MV-4-11 (cell line): ENCODE results near the gene GSTM3.
A peak's percentile ranks its signal among the peaks of the same experiment; 100 is the strongest.
"Not testable (repeated sequence)": the region's sequence is repeated elsewhere in the genome, so short reads cannot be mapped to it uniquely, and the experiment has no call there.

ENCODE experiments used
- DNase-seq: peaks from one replicate; lab custom pipeline; 2025; lab: John Stamatoyannopoulos, UW

GSTM3 gene

DNA sequence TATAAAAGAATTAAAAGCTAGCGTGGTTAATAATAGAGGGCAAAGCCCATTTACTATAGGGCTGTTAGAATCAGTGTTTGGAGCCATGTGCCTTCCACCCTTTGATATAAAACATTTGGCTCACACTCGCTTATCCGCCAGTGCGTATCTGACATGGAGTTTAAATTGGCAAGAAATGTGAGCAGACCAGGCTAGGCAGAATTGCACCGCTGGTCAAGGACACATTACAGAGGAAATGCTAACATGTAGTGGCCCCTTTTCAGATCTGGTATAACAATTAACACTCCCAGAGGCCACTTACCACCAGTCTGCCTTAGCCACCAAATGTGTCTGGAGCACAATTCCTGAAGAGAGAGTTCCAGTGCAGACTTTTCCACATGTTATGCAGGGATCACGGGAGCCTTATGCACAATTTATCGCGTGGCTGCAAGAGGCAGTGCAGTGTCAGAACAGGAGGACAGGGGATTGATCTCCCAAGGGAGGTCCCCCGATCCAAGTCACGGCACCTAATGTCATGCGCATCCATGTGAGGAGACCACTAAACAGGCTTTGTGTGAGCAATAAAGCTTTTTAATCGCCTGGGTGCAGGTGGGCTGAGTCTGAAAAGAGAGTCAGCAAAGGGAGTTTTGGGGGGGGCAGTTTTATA is 14.0 kb downstream of the GSTM3 start:
- no peak for DNase-seq

DNA sequence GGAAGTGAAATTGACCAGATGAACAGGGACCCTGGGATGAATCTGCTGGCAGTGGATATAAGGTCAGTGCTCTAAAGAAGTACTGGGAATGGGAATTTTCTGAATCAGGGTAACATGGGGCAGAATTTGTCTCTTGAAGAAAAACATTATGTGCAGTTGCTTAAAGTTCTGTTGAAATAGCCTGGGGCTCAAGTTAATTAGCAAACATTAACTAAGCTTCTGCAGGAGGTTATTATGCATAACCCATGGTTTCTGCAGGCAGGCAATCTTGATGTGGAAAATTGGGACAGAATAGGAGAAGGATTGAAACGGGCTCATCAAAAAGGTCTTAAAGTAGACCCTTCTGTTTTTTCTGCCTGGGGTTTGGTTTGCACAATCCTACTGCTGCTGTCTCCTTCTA is 14.8 kb downstream of the GSTM3 start:
- DNase-seq, result no peak

DNA sequence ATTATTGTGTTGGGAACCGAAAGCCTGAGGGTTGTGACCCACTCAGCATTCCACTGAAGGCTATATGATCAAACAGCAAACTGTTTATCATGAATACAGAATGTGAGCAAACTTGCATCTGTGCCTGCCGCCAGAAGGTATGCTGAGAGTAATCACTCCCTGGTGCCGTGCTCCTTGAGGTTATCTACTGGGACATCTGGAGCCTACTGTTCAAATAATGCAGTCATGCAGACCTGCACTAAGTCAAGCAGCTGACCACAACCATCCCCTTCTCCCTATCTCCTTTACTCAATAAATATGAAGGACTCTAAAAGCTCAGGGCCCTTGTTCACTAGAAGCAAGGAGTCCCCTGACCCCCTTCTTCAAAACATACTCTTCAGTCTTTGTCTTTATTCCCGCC is 15.3 kb downstream of the GSTM3 start:
- no peak for DNase-seq

DNA sequence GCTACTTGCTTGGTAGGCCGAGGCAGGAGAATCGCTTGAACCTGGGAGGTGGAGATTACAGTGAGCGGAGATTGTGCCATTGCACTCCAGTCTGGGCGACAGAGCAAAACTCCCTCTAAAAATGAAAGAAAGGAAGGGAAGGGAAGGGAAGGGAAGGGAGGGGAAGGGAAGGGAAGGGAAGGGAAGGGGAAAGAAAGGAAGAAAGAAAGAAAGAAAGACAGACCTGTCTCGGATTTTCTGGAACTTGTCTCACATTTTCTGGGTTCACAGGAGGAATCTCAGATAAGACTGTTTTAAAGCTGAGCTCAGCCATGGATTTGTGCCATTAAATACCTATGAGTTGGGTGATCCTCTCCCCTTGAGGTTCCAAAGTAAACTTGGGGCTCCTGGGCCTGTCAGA is 15.9 kb downstream of the GSTM3 start:
- no peak for DNase-seq

DNA sequence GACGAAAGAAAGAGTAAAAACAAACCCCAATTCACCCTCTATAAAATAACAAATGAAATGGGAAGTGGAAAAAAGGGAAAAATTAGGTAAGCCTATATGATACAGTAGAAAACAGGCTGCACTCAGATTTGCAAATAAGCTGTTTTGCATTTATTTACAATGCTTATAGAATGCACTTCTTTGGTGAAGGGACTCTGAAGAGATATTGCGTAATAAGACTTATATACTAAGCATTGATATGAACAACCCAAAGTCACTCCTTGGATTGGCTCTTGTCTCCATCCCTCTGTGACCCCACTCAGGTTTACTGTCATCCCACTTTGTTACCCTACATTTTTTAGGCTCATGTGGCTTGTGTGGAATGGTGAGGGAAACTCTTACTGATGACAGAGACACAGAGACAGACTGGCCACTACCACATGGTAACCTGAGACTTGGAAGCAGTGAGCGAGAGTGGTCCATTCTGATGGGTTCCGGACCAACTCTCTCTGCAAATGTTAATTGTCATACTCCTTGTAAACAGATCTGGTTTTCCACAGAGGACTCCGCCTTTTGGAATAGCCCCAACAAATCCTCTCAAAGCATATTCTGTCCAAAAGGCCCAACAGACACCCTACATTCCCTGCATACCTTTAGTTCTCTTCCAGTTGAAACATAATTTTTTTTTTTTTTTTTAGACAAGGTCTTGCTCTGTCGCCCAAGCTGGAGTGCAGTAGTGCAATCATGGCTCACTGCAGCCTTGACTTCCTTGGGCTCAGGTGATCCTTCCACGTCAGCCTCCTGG is 17.7 kb downstream of the GSTM3 start:
- DNase-seq, result no peak

DNA sequence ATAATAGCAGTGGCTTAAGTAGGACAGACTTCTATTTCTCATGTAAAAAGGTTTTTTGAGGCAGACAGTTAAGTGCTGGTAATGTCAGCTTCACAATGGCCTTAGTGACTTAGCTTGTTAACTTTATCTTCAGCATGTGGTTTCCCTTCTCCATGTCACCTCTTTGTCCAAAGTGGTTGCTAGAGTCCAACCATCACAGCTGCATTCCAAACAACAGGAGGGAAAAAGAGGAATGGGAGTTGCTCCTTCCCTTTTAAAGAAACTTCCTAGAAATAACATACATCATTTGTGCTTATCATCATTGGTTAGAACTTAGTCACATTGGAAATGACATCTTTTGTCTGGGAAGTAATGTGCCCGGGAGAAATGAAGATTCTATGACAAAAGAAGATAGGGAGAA is 18.9 kb downstream of the GSTM3 start:
- no peak for DNase-seq

DNA sequence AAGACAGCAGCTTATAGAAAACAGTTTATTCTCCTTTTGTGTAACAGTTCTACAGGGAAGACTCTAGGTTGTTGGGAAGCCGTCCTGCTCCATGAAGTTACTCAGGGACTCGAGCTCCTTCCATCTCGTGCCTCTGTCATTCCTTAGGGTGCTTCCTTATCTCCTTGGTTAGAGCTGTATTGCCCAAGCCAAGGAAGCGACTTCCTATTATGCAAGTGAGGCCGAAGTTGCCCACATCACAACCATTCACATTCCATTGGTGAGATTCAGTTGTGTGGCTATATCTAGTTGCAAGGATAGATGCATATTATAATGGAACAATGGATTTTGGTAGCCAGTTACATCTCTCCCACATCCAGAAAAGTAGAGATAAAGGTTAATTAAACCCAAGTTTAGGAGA is 19.8 kb downstream of the GSTM3 start:
- peak; percentile 4 for DNase-seq

DNA sequence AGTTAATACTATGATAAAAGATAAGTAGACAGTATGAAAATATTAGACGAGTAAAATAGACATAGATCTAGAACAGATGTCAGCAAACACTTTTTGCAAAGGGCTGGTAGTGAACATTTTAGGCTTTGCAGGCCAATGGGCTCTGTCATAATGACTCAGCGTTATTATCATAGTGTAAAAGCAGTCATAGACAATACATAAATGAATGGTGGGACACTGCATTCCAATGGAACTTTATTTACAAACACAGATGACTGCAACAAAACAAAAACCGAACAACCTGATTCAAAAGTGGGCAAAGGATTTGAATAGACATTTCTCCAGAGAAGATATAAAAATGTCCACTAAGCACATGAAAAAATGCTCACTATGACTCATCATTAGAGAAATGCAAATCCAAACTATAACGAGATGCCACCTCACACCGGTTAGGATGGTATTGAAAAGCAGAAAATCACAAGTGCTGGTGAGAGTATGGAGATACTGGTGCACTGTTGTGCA is 21.5 kb downstream of the GSTM3 start:
- DNase-seq, result no peak

DNA sequence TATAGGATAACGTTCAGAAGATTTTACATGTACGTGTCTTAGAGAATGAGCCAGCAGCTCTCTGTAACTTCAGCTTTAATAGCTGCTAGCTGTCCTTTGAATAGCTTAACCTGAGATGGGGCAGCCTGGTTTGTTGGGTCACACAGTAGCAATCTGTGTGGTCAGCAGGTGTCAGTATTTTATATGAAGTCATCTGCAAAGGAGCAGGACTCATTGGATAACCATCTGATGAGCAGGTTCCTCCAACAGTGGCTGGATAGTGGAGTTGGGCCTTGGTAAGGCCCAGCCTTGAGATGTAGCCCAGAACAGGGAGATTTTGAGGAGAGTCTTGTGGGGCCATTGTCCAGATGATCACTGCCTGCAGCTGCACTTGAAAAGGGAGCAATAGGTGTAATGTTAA is 22.3 kb downstream of the GSTM3 start:
- no peak for DNase-seq

DNA sequence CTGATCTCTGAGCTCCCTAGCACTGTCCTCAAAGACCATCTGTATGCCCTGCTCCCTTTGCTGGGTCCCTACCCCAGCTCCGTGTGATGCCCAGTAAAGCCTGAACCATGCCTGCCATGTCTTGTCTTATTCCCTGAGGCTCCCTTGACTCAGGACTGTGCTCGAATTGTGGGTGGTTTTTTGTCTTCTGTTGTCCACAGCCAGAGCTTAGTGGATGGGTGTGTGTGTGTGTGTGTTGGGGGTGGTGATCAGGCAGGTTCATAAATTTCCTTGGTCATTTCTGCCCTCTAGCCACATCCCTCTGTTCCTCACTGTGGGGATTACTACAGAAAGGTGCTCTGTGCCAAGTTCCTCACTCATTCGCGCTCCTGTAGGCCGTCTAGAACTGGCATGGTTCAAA is 23.1 kb downstream of the GSTM3 start:
- DNase-seq, result no peak

DNA sequence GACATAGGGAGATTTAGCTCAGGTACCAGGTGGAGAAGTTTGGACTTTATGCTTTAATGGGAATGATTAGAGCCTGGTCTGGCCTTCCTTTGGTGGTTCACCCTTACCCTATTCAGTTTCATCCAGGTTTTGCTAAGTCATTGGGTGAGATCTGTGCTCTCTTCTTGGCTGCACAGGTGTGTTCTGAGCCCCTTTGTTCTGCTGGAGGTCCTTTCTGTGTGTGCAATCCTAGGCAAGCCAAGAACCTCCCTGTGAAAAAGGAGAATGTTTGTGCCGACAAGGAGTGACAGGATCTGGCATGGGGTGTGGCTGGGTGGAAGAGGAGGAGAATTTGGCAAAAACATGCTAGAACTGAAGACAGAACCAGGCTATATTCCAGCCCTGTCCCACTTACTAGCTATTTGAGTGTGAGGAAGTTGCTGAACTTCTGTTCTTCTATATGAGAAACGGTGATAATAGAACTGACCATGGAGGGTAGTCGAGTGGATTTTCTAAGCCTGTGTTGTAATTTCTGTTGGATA is 24.2 kb downstream of the GSTM3 start:
- no peak for DNase-seq

DNA sequence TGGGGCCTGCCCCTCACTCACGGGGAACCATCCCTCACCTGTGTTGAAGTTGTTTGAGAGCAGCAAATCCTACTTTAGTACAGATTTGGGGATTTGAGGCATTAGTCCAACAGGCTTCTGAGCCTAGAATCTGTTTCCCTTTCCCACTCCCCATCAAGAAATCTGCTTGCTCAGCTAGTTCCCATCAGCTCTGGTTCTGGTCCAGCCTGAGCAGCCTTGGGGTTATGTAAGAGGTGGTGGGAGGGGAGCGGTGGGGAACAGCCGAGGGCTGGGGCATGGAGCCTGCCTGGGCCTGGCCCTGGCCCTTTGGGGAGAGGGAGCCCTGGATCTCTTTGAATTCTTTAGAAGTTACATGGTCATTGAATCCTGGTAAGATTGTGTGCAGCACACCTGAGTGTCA is 24.7 kb downstream of the GSTM3 start:
- DNase-seq, result no peak

DNA sequence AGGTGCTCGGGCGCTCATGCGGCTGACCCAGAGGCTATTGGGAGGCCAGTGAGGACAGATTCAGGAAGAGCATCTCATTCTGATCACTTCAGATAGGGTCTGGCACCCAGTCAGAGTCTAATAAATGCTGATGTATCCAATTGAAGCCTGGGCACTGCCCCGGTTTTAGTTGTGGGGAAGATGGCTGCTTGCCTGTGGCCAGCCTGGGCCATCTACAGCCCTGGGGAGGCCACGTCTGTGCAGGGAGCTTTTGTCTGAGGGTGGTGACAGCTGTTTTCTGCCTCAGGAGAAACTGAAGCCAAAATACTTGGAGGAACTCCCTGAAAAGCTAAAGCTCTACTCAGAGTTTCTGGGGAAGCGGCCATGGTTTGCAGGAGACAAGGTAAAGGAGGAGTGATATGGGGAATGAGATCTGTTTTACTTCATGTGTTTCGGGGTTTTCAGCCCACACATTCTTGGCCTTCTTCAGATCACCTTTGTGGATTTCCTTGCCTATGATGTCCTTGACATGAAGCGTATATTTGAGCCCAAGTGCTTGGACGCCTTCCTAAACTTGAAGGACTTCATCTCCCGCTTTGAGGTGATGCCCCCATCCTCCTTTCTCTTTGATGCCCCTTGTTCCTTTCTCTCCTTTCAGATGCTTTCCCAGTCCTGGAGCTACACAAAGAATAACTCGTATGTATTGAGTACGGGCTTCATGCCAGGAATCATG is 26.0 kb downstream of the GSTM3 start:
- no peak for DNase-seq

DNA sequence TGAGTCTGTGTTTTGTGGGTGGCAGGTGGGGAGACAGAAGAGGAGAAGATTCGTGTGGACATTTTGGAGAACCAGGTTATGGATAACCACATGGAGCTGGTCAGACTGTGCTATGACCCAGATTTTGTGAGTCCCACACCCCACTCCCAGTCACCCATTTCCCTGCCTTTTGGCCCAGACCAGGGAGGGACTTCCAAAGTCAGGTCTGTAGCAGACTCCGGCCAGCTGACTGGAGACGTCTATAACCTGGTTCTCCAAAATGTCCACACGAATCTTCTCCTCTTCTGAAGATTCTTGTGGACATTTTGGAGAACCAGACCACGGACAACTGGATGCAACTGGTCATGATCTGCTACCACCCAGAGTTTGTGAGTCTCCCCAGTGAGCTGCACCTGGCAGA is 27.2 kb downstream of the GSTM3 start:
- no peak for DNase-seq

DNA sequence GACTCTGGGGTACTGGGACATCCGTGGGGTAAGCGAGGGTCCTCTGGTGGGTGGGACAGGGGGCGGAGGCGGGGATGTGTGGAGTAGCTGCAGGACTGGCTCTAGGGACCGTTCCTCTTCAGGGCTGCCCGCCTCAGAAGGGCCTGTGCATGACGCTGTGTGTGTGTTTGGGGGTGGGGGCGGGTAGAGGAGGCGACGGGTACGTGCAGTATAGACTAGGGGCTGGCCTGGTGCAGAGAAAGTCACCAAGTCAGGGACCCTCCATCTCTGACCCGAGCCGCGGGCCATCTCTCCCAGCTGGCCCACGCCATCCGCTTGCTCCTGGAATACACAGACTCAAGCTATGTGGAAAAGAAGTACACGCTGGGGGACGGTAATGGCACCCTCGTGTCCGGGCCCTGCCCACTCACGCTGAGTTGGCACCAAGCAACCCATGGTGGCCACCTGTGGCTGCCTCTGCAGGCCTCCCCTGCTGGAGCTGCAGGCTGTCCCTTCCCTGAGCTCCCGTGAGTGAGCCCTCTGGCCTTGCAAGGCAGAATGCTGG is 28.4 kb downstream of the GSTM3 start:
- DNase-seq, result no peak

DNA sequence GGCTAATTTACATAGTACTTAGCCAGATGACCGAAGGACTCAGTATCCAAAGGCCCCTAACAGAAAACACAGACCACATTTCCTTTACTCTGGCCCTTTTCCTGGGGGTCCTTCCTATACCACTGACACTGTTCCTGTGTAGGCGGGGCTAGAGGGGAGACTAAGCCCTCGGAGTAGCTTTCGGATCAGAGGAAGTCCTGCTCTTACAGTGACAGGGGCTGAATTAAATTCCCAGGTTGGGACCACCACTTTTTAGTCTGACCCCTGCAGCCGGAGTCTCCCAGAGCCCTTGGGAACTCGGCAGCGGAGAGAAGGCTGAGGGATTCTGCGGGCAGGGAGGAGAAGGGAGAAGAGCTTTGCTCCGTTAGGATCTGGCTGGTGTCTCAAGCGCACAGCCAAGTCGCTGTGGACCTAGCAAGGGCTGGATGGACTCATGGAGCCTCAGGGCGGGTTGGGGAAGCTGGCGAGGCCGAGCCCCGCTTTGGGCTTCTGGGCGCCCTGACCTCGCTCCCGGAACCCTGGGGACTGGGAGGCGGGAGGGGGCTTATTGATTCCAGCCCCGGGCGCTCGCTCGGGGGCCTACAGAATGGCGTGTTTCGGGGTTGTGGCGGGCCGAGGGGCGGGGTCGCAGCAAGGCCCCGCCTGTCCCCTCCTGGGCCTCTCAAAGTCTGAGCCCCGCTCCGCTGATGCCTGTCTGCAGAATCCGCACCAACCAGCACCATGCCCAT is 29.1 kb downstream of the GSTM3 start, which contains the start of gene GSTM5:
TSS of gene GSTM5 (plus strand) at position 659 of the 728 bp plus-strand sequence. CDS start at position 721, 62 bp downstream.
- not testable (repeated sequence) for DNase-seq

DNA sequence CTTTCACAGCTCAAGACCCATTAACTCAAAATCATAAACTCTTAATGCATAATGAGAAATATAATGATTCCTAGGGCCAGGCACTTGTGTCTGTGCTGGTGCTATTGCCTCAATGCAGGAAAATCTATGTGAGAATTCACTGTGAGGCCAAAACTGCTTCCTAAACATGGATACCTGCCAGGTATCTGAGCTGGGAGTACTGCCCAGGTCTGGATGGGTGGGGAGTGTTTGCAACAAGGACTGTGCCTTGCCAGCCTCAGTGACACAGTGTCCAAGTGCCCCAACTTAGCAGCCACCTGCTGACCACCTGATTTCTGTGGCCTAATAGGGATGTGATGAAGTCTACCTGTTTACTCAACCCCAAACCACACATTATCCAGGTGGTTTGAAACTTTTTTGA is 31.0 kb downstream of the GSTM3 start:
- DNase-seq, result not testable (repeated sequence)

DNA sequence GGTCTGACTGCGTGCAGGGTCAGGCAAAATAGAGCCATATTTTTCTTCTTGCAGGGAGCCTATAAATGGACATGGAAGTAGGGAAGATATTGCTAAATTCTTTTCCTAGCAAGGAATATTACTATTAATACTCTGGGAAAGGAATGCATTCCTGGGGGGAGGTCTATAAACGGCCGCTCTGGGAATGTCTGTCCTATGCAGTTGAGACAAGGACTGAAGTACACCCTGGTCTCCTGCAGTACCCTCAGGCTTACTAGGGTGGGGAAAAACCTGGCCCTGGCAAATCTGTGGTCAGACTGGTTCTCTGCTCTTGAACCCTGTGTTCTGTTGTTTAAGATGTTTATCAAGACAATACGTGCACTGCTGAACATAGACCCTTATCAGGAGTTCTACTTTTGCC is 31.9 kb downstream of the GSTM3 start:
- not testable (repeated sequence) for DNase-seq

DNA sequence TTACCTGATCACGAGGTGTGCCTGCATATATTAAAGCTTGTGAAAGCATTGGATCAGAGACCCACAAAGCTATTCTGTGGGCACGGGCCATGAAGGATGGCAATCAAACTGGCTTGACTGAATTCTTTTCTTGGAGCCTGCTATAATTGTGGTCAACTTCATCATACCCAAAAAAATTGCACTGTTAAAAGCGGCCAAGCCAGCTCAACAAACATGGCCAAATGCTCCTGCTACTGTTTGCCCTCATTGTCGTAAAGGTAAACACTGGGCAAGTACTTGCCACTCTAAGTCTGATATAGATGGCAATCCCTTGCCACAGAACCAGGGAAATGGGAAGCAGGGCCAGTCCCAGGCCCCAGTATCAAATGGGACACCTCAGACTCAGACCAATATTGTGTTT is 35.4 kb downstream of the GSTM3 start:
- no peak for DNase-seq

DNA sequence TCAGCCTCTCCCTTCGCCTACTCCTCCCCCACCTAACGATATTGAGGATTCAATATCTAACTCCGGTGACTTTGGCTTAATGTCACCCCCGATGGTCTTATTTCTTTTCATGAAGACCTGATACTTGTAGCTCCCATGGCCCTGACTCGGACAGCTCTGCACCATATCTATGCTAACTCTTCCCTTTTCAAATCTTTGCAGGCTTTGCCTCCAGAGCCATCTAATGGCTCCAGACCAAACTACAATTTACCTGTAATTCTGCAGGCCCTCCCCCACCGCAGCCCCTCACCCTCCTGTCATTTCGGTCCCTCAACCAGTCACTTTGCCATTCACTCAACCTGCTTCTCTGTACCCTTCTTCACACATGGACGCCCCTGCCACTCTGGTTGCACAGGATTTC is 36.7 kb downstream of the GSTM3 start:
- no peak for DNase-seq

DNA sequence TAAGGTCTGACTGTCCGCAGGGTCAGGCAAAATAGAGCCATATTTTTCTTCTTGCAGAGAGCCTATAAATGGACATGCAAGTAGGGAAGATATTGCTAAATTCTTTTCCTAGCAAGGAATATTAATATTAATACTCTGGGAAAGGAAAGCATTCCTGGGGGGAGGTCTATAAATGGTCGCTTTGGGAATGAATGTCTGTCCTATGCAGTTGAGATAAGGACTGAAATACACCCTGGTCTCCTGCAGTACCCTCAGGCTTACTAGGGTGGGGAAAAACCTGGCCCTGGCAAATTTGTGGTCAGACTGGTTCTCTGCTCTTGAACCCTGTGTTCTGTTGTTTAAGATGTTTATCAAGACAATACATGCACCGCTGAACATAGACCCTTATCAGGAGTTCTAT is 37.9 kb downstream of the GSTM3 start:
- DNase-seq, result not testable (repeated sequence)

DNA sequence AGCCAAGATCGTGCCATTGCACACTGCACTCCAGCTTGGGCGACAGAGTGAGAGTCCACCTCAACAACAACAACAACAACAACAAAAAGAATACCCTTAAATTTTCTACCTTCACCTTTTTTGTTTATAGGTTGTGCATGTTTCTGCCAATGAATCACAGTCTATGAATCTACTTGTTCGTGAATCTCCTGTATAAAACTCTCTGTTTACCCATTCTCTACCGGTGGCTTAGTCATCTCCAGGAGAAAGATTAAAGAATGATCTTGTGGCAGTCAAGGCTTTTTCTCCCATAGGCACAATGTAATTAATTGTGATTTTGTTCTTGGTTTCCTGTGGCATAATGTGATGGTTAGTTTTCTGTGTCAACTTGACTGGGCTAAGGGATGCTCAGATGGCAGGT is 43.0 kb downstream of the GSTM3 start:
- DNase-seq, result not testable (repeated sequence)
